ENCODE results near the gene MED8.

DNA sequence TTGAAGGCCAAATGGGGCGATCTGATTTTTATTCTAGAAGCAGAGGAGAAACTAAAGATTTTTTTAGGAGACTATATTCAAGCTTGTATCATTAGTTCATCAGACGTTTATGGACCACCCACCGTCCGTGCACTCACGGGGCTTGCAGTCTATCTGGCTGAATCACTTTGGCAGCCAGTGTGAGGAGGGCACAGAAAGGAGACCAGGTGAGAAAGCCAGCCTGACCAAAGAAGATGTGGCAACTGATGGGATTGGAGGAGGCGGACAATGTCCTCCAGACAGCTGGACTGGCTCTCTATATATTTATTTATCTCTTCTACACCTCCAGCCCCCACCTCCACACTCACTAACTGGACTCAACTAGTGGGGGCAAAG, 21.0 kb downstream of the MED8 start:
- TF ChIP-seq, protein P1, sequence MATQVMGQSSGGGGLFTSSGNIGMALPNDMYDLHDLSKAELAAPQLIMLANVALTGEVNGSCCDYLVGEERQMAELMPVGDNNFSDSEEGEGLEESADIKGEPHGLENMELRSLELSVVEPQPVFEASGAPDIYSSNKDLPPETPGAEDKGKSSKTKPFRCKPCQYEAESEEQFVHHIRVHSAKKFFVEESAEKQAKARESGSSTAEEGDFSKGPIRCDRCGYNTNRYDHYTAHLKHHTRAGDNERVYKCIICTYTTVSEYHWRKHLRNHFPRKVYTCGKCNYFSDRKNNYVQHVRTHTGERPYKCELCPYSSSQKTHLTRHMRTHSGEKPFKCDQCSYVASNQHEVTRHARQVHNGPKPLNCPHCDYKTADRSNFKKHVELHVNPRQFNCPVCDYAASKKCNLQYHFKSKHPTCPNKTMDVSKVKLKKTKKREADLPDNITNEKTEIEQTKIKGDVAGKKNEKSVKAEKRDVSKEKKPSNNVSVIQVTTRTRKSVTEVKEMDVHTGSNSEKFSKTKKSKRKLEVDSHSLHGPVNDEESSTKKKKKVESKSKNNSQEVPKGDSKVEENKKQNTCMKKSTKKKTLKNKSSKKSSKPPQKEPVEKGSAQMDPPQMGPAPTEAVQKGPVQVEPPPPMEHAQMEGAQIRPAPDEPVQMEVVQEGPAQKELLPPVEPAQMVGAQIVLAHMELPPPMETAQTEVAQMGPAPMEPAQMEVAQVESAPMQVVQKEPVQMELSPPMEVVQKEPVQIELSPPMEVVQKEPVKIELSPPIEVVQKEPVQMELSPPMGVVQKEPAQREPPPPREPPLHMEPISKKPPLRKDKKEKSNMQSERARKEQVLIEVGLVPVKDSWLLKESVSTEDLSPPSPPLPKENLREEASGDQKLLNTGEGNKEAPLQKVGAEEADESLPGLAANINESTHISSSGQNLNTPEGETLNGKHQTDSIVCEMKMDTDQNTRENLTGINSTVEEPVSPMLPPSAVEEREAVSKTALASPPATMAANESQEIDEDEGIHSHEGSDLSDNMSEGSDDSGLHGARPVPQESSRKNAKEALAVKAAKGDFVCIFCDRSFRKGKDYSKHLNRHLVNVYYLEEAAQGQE (IDR thresholded peaks at IDR 0.05; ENCODE audit: borderline replicate concordance), result no peak
- TF ChIP-seq, protein P1 (CRISPR knock-in tag; IDR thresholded peaks at IDR 0.05; ENCODE audit: low read depth), result no peak
- TF ChIP-seq RBFOX2 (IDR thresholded peaks at IDR 0.05; ENCODE audit: low read depth, low read length) (no peak), TAF1 (IDR thresholded peaks at IDR 0.05; ENCODE audit: control insufficient read depth, extremely low read depth, insufficient read depth, low read length, severe bottlenecking) (no peak), POLR2AphosphoS5 (IDR thresholded peaks at IDR 0.05; ENCODE audit: control insufficient read depth, insufficient read depth, low read depth, low read length) (no peak), POLR2A (conservative IDR thresholded peaks at IDR 0.05) (no peak), NCOA4 (IDR thresholded peaks at IDR 0.05; ENCODE audit: partially characterized antibody) (no peak)
- TF ChIP-seq, protein P2, sequence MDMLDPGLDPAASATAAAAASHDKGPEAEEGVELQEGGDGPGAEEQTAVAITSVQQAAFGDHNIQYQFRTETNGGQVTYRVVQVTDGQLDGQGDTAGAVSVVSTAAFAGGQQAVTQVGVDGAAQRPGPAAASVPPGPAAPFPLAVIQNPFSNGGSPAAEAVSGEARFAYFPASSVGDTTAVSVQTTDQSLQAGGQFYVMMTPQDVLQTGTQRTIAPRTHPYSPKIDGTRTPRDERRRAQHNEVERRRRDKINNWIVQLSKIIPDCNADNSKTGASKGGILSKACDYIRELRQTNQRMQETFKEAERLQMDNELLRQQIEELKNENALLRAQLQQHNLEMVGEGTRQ (CRISPR knock-in tag; IDR thresholded peaks at IDR 0.05), result no peak
- TF ChIP-seq, protein P3, sequence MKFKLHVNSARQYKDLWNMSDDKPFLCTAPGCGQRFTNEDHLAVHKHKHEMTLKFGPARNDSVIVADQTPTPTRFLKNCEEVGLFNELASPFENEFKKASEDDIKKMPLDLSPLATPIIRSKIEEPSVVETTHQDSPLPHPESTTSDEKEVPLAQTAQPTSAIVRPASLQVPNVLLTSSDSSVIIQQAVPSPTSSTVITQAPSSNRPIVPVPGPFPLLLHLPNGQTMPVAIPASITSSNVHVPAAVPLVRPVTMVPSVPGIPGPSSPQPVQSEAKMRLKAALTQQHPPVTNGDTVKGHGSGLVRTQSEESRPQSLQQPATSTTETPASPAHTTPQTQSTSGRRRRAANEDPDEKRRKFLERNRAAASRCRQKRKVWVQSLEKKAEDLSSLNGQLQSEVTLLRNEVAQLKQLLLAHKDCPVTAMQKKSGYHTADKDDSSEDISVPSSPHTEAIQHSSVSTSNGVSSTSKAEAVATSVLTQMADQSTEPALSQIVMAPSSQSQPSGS (CRISPR knock-in tag; IDR thresholded peaks at IDR 0.05), result no peak
